Retina (tissue), 1 donor: Measurements from ENCODE around the gene MAN1C1.

Experiments used
- DNase-seq: peaks from one replicate; pipeline ENCODE4 v3.0.0-alpha.2; 2016

The MAN1C1 gene

DNA sequence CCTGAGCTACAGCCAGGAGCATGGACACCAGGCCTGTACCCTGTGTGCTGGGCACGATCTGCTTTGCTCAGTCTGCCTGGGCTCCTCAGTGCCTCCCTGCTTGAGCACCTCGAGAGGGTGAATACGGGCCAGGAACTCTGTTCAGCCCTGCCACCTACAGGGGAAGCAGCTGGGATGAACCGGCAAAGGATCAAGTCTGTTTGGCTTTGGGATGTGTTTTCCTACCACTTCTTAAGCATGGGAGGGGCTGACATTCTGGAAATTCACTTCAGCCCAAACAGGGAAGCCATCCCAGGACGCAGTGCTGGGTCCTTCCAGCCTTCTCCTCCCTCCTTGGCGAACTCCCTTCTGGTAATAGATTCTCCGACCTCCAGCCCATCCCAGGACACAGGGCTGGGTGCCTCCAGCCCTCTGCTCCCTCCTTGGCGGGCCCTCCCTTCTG lies 127.6 kb downstream of the MAN1C1 start:
- no peak for DNase-seq

DNA sequence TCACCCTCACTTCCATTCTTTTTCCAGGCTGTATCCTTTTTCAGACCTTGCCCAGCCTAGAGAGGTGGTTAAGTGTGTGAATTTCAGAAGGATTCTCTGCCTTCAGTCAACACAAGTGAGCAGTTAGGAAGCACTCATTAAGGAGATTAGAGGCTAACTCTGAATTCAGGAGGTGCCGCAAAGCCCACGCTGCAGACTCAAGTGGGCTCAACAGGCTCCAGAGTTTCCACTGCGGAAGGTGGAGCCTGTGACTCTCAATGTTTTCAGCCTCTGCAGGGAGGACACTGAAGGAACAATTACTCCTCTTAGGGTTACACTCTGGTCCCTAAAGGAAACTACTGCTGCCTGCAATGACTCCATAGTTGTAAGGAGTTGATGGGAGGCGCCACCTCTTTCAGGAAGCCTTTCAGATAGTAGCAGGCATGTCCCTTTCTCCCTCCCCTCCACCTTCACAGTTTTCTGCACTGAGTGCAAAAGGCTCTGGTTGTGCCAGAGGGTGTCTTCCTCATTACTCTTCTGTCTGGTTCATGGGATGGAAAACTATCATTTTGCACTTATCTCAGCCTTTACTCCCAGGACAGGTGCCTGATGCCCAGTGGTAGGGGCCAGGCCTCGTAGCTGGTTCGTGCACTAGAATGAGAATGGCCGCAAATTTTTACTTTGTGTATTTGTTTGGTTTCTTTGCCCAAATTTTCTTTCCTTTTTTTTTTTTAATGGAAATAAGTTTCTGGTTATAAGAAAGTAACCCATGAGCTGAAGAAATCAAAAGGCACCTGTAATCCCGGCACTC lies 128.2 kb downstream of the MAN1C1 start:
- DNase-seq, result no peak

DNA sequence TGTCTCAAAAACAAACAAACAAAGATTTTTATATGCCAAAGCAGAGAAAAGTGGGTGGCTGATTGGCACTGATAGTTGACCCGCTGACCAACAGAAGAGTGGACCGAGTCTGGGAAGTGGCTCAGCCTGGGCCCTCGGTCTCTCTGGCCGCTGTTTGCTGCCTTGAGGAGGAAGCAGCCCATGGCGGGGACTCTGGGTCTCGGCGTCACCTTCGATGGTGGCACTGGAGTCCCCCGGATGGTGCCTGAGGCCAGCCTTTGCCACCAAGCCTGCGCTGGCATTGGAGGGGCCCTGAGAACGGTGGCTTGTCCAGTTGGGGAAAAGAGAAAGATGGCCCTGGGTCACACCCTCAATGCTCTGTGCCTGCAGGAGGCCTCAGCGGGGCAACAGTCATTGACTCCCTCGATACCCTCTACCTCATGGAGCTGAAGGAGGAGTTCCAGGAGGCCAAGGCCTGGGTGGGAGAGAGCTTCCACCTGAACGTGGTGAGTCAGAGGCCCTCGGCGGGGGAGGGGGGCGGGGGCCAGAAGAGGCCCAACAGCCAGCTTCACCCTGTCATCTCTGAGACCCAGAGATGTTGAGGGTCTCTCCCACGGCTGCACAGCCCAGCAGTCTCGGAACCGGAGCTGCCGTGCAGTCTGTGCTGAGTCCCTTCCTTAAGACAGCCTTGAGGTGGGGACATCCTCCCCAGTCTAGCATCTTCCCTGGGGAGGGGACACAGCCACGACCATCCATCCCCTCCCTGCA lies 129.9 kb downstream of the MAN1C1 start:
- no peak for DNase-seq

DNA sequence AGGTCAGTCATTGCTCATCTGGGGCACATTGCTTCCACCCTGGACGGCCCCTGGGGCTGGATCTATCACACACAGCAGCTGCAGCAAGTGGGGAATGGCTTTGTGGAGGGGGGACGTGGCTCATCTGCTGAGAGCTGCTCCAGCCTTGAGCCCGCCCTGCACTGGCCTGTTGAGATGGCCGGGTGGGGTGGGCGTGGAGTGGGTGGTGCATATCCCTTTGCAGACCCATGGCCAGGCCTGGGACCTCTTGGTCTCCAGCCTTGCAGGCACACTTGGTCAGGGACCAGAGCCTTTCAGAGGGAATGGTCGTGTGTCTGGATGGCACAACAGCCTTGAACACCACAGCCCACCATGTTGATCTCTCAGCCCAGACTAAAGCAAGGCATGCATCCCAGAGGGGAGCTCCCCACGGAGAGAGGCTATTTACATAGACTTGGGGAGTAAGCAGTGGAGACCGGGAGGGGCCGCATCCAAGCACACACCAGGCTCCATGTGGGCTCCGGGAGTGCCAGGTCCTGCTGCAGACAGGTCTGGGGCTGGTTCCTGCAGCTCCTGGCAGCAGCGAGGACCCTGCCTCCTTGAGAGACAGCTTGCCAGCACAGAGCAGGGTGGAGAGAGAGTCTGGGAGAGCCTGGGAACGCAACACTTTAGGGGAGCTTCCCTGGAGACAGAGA lies 130.6 kb downstream of the MAN1C1 start:
- DNase-seq, result no peak

DNA sequence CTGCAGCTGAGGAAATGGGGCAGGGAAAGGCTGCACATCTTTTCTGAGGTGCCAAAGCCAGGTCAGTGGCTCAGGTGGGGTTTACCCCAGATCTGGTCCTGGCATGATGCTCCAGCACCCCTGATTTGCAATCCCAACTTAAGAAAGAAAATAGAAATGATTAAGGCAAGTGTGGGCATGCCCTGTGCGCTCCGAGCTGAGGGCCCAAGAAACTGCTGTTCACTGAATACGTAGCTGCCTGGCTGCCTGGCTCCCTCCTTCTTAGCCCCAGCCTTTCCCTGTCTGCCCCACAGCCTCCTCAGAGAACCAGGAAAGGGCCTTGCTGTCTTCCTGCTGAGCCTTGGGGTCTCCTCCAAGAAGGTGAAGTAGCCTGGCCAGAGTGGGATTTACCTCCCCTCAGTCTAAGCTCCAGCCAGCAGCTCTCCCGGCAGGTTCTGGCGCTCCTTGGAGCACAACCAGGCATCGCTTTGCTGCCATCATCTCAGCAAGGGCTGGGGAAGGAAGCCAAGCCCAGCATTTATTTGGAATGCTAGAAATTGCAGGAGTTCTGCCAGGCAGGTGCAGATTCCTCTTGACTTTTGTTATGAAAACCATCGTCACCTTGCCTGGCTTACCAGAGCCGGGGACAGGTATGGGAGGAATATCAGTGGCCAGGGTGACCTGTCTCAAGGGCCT lies 132.1 kb downstream of the MAN1C1 start:
- DNase-seq, result no peak

DNA sequence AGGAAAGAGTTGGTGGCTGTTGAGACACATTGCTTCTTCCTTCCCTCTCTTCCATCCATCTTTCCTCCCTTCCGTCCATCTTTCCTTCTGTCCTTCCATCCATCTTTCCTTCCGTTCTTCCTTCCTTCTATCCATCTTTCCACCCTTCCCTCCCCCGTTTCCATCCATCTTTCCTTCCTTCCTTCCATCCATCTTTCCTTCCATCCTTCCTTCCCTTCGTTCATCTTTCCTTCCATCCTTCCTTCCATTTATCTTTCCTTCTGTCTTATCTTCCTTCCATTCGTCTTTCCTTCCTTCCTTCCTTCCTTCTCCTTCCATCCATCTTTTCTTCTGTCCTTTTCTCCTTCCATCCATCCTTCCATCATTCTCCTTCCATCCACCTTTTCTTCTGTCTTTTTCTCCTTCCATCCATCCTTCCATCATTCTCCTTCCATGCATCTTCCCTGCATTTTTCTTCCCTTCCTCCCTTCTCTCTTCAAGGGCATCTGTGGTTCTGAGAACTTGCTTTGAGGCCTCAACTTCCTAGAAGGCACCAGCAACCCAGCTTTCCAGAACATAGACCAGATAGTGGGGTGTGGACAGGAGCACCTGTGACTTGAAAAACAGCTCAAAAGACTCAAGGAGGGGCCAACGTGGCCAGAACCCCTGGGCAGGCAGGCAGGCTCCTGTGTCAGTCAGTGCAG lies 134.5 kb downstream of the MAN1C1 start:
- DNase-seq, result no peak

DNA sequence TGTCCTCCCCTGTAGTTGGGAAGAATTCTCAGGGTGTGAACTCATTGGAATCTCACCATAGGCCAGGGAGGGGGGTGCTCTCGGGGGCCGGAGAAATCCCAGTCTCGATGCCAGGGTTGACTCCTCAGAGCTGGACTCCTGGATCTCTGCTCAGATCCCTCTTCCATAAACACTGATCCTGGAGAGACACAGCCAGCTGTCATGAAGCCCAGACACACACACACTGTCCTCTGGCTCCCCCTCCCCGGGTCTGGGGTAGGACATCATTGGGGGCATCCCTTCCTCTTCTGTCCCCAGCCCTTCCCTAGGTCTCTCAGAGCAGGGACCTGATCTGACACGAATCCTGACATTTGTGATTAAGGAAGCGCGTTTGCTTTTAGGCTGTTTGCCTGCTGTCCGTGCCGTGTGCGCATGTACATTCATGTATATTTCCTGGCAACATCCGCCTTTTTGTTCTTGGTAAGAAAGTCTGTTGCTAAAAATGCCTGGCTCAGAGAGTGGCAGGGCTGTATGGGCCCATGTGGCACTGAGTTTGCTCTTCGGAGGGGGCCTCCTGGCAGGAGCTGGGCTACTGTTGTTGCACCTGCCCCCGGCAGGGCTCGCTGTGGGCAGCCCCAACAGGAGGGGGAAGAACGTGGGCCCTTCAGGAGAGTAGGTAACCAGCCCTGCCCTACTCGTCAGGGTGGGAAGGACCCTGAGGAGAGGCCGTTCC lies 138.0 kb downstream of the MAN1C1 start:
- DNase-seq, result no peak

DNA sequence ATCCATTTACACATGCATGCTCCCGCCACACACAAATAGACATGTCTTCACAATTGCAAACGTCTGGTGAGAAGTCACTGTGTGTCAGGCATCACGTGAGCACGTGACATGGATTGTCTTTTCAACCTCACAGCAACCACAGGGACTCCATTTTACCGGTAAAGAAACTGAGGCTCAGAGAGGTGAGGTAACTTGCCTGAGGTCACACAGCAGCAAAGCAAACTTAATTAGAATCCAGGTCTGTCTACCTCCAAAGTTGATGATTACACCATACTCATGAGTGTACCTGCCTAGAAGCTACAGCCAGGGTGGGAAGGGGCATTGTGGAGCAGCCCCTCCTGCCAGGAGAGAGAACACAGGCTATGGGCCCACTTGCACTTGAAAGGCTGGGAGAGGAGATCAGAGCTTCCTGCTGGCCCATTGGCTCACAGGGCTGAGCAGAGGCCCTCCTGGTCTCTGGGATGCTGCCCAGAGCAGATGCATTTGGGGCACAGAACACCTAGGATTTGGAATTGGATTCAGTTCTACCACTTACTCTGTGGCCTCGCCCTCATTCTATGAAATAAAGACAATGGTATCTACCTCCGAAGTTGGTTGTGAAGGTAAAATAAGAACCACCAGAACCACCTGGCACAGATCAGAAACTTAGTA lies 139.0 kb downstream of the MAN1C1 start:
- no peak for DNase-seq

DNA sequence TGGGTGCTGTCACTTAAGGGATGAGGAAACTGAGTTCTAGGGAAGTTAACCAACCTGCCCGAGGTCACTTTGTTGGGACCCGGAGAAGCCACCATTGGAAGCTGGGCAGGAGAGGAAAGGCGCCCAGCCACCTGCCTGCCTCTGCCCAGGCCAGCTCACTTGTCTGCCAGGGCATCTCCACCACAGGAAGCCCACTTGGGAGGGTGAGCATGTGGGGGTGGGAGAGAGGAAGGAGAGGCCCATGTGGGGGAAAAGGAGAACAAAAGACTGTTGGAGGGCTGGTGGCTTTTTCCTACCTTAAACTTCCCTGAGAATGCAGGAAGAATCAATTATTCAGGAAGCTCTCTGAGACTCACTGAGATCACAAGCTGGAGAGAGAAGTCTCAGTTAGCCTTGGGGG lies 139.6 kb downstream of the MAN1C1 start:
- DNase-seq, result no peak

DNA sequence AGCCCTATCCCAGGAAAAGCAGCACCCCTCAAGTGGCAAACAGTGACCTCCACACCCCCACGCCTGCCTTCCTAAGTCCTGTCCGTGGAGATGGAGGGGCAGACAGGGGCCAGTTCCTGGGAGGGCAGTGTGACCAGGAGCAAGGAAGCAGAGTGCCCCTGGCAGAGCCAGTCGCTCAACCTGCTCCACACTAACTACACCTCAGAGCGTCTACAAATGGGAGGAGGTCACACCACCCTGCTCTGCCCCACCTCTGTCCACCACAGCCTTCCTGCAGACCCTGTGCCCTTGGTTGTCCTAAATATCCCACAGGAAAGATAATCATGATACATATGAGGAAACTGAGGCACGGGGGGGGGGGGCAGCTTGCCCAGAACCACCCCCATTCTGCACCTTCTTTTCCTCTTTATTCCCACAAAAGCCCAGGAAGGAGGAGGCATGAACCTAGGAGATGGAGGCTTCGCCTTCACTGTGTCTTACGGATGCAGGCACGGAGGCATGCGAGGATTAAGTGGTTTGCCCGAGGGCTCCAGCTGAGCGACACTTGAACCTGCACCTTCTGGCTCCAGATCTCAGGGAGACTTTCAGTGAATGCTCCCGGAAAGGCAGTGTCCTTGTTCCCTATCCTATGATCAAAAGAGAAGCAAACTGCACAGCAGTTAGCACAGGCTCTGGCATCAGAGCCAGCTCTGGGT lies 140.7 kb downstream of the MAN1C1 start:
- DNase-seq, result no peak

DNA sequence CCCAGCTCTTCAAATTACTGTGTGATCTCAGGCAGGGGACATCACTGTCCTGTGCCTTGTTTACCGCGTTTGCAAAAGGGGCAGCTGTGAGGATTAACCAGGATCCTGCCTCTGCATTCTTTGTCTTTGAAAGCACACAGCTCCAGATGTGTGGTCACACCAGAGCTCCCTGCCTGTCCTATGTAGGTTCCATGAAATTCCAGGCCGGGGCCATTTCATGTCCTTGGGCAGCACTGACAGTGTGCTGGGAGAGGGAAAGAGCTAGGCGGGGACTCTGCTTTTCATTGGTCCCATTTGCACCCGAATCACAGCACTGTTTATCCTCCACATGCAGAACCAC lies 141.2 kb downstream of the MAN1C1 start:
- no peak for DNase-seq

DNA sequence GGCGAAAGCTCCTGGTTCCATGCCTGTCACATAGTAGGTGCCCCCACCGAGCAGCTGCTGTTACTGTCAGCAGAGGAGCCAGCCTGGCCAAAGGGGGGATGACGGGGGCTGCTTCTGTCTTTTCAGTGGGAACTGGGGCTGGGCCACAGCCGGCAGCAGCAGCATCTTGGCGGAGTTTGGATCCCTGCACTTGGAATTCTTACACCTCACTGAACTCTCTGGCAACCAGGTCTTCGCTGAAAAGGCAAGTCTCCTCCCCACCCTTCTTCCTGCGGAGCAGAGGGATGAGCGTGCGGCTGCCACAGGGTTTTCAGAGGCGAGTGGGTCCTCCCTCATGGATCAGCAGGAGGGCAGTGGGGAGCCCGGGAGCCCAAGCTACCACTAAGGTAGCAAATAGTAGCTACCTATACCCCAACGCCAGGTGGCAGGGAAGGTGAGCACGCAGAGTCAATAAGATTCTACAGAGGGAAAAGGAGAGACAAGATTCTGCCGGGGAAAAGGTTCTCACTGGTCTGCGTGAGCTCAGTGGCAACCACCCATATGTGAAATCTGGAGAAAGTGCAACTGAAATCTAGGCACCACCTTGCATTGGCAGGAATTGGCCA lies 142.0 kb downstream of the MAN1C1 start:
- DNase-seq, result no peak

DNA sequence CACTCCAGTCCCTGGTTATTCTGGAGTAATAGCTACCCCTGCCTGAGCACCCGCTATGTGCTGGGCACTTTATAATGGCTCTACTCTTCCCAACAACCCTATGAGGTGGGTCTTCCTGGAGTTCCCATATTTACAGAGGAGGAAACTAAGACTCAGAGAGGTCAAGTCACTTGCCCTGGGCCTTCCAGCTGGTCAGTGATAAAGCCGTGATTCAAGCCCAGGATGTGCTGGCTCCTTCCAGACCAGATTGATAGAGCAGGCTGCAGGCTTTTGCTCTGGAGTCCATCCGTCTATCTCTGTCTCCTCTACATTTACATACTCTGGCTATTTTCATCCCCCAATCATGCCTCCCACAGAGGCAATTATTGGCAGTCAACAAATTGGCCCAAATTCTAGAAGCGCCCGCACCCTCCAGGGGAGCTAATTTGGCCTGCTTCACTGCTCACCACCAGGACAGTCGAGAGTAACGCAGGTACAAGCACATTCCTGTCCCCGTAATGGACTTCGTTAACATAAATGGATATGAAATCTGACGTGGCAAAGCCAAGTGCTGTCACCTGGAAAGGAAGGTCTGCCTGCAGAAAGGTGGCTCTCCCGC lies 143.6 kb downstream of the MAN1C1 start:
- no peak for DNase-seq

DNA sequence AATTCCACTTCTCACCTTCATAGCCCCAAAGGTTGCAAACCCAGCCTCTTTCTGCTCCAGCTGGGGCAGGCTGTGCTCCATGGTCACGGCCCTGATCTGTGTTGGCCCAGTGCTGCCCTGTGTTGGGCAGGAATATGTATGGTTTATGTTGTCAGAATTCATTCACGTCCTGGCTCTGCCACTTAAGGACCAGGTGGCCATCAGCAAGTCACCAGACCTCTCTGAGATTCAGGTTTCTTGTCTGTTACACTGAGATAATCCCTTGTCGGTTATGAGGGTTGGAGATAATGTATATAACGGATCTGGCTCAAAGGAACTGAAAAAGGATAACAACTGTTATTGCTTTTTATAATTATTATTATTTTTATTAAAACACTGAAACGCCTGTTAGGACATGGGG lies 144.3 kb downstream of the MAN1C1 start:
- no peak for DNase-seq

DNA sequence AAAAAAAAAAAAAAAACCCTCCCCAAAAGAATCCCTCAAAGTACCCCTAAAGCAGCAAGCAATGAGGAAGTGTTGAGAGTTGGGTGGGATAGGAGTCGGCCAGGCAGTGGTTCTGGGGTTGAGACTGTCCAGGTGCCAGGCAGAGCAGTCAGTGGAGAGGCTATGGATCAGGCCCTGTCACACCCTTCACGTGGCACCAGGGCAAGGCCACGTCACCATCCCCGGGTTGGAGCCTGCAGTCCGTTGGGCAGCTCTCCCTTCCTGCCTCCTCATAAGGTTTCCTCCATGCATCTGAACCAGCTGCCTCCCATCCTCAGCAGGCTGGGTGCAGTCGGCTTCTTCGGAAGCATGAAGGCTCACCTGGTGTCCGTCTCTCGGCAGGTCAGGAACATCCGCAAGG lies 146.9 kb downstream of the MAN1C1 start:
- DNase-seq, result no peak

DNA sequence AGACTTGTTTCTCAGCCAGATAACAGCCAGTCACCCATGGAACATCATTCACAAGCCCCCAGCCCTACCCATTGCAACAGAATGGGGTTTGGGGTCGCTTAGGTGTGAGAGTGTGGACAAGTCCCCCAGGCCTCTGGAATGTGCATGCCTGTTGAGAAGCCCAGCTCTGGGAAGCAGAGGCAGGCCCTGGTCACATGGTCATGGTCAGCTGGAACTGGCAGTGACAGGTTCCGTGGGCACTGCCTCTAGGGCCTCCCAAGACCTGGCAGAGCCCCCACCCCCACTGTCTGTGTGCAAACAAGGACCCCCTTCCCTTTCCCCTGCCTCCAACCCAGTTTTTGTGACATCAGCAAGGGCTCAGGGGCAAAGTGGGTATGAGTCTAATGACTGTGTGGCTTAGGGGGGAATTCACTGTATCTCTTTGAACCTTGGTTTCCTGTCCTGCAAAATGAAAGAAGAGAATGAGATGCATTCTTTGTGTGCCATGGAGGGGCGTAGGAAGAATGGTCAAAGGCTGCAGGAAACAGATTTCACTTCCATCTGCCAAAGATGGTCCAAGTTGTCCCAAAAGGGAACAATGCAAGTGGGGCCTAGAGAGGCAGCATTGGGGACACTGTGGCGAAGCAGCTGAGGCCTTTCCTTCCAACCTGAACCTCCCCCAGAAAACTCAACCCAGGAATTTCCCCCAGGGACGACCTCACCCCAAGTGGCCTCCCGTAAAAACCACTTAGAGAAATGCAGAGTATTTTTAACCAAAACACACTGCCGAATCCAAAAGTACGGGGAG lies 148.7 kb downstream of the MAN1C1 start:
- no peak for DNase-seq

DNA sequence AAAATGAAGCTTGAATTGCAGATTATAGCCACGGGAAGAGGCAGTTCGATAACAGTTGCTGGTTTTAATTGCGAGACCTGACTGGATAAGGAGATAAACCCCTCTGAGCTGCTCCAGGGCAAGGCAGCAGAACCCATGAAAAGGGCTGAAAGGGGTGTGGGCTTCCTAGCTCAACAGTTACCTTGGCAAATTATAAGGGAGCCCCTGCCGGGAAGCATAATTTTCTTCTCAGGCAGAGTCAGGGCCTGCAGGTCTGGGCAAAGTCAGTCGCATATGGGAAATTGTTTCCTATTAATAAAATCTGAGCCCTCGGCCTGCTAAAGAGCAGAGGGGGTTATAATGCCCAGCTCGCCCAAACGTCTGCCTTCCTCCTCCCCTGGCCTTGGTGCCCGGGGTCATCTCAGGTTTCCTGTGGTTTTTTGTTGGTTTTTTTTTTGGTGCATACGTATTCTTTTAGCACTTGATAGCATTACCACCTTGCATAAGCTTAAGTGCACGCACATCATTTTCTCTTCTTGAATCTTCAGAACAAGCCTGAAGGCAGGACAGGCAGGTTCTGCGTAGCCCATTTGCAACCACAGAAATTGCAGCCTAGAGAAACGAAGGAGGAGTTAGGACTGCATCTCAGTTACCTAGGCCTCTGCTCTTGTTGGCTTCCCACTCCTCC lies 149.5 kb downstream of the MAN1C1 start:
- DNase-seq, result no peak

DNA sequence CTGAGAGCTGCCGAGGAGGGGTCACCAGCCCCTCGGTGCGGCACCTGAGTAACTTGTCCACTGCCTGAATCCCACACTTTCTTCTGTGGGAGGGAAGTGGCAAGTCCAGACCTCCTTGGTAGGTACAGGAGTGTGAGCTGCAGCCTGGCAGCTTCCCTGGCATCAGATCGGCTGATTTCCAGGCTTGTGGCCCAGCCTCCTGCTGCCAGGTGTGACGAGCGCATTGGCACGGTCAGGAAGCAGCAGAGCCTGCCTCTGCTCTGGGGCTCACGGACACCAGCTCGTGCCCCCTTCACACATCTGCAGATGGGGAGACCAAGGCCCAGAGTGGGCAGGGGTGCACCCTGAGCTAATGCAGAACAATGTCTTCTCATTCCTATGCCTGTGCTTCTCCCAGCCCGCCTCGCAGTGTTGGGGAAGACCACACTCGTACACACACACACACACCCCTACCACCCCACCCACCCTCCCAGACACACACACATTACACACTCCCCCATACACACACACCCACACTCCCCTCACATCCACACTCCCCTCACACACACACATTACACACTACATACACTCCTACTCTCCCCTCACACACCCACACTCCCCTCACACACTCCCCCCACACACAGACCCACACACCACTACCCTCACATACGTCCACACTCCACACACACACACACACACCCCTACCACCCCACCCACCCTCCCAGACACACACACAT lies 150.3 kb downstream of the MAN1C1 start:
- no peak for DNase-seq
